ENCODE data around the gene LNP1. TPM values are rescaled to one million over a fixed set of nuclear protein-coding genes. Genes with fewer than 3 reads are reported as not detected.

Gene LNP1
- total RNA-seq, 4 donors from 2014 or later: 0.64 to 0.97 (median 0.76) TPM; not detected in 1

GRCh38 chr3:100480081-100480480, 78.7 kb downstream of the LNP1 start:
- no peaks in the 10 kb centered on the region for H3K9me3 ChIP-seq
- no peaks in the 10 kb centered on the region for H3K36me3 ChIP-seq
- no peak overlapping the region for H3K4me3 ChIP-seq
- H3K4me1 ChIP-seq: peaks cover 3% of the 10 kb centered on the region
- no peaks in the 10 kb centered on the region for H3K27me3 ChIP-seq
- 98% methylated on average over 5 of the region's 5 CpGs for WGBS
- H3K27ac ChIP-seq: no peak overlapping the region
- DNase-seq (ENCODE audit: low spot score in 2 of 2): no peak
- TF ChIP-seq POLR2AphosphoS5 (IDR thresholded peaks at IDR 0.05) (no peak), CTCF (IDR thresholded peaks at IDR 0.05) (no peak), POLR2A (IDR thresholded peaks at IDR 0.05) (no peak), EP300 (IDR thresholded peaks at IDR 0.05) (no peak)

- Histone ChIP-seq H3K27ac (no peak overlapping the region), H3K4me1 (peaks cover 3% of the 10 kb centered on the region), H3K4me3 (no peak overlapping the region), H3K36me3 (no peaks in the 10 kb centered on the region), H3K27me3 (no peaks in the 10 kb centered on the region), H3K9me3 (no peaks in the 10 kb centered on the region)
- WGBS: 58% methylated on average over 2 of the region's 2 CpGs
- DNase-seq (ENCODE audit: low spot score in 2 of 2): no peak
- TF ChIP-seq EP300 (IDR thresholded peaks at IDR 0.05) (no peak), POLR2A (IDR thresholded peaks at IDR 0.05) (no peak), POLR2AphosphoS5 (IDR thresholded peaks at IDR 0.05) (no peak), CTCF (IDR thresholded peaks at IDR 0.05) (no peak)
Observed at GRCh38 chr3:100482176-100482575, 80.8 kb downstream of the LNP1 start.

GRCh38 chr3:100483529-100483928, 82.2 kb downstream of the LNP1 start:
- Histone ChIP-seq H3K36me3 (no peaks in the 10 kb centered on the region), H3K4me1 (peaks cover 3% of the 10 kb centered on the region), H3K4me3 (no peak overlapping the region), H3K9me3 (no peaks in the 10 kb centered on the region), H3K27ac (no peak overlapping the region), H3K27me3 (no peaks in the 10 kb centered on the region)
- TF ChIP-seq CTCF (IDR thresholded peaks at IDR 0.05) (no peak), EP300 (IDR thresholded peaks at IDR 0.05) (no peak), POLR2AphosphoS5 (IDR thresholded peaks at IDR 0.05) (no peak), POLR2A (IDR thresholded peaks at IDR 0.05) (no peak)
- DNase-seq (ENCODE audit: low spot score in 2 of 2): no peak
- 92% methylated on average over 1 of the region's 1 CpG for WGBS

GRCh38 chr3:100486808-100487207, 85.5 kb downstream of the LNP1 start:
- 91% methylated on average over 2 of the region's 2 CpGs for WGBS
- Histone ChIP-seq H3K9me3 (no peaks in the 10 kb centered on the region), H3K27ac (no peak overlapping the region), H3K36me3 (no peaks in the 10 kb centered on the region), H3K27me3 (no peaks in the 10 kb centered on the region), H3K4me1 (peaks cover 4% of the 10 kb centered on the region), H3K4me3 (no peak overlapping the region)
- TF ChIP-seq CTCF (IDR thresholded peaks at IDR 0.05) (no peak), POLR2AphosphoS5 (IDR thresholded peaks at IDR 0.05) (no peak), POLR2A (IDR thresholded peaks at IDR 0.05) (no peak), EP300 (IDR thresholded peaks at IDR 0.05) (no peak)
- no peak for DNase-seq (ENCODE audit: low spot score in 2 of 2)

- H3K36me3 ChIP-seq: no peaks in the 10 kb centered on the region
- DNase-seq (ENCODE audit: low spot score in 2 of 2): no peak
- no peak overlapping the region for H3K27ac ChIP-seq
- peaks cover 12% of the 10 kb centered on the region for H3K4me1 ChIP-seq
- H3K27me3 ChIP-seq: no peaks in the 10 kb centered on the region
- no peak for TF ChIP-seq CTCF (IDR thresholded peaks at IDR 0.05)
- TF ChIP-seq POLR2AphosphoS5 (IDR thresholded peaks at IDR 0.05): no peak
- no peak for TF ChIP-seq EP300 (IDR thresholded peaks at IDR 0.05)
- no peak for TF ChIP-seq POLR2A (IDR thresholded peaks at IDR 0.05)
- no peaks in the 10 kb centered on the region for H3K9me3 ChIP-seq
- WGBS: 89% methylated on average over 1 of the region's 1 CpG
- H3K4me3 ChIP-seq: no peak overlapping the region
Observed at GRCh38 chr3:100489118-100489517, 87.8 kb downstream of the LNP1 start.
